GM06990 (cell line): ENCODE measurements around the gene TMEM272.

ENCODE experiments used
- DNase-seq: peaks from one replicate; pipeline ENCODE4 v3.0.0-alpha.2; 2011; ENCODE audit not compliant: insufficient read length; ENCODE audit errors: extremely low read depth
- H3K27me3 ChIP-seq: replicated peaks from 2 replicates; pipeline ENCODE4 v1.6.0; 2011; ENCODE audit warnings: low read length; ENCODE audit not compliant: control insufficient read depth, insufficient read depth
- H3K36me3 ChIP-seq: 2 replicates; pipeline ENCODE4 v1.5.1; 2011; ENCODE audit warnings: low read length; ENCODE audit not compliant: control insufficient read depth, insufficient read depth
- H3K4me3 ChIP-seq: replicated peaks from 2 replicates; pipeline ENCODE4 v1.5.1; 2011; ENCODE audit warnings: low read depth, mild to moderate bottlenecking, control low read depth, low read length
- TF ChIP-seq, protein P1 (sequence below): IDR thresholded peaks from 2 replicates; pipeline ENCODE4 v1.5.1; 2011; ENCODE audit warnings: low read length, control low read depth, mild to moderate bottlenecking, inconsistent platforms; ENCODE audit not compliant: insufficient read depth, poor library complexity, severe bottlenecking

Gene TMEM272

GRCh38 chr13:51834581-51835171 is 10.3 kb downstream of the TMEM272 start:
- Histone ChIP-seq H3K27me3 (no peaks in the 10 kb centered on the region), H3K36me3 (no peaks in the 10 kb centered on the region), H3K4me3 (no peak overlapping the region)
- TF ChIP-seq, protein P1, sequence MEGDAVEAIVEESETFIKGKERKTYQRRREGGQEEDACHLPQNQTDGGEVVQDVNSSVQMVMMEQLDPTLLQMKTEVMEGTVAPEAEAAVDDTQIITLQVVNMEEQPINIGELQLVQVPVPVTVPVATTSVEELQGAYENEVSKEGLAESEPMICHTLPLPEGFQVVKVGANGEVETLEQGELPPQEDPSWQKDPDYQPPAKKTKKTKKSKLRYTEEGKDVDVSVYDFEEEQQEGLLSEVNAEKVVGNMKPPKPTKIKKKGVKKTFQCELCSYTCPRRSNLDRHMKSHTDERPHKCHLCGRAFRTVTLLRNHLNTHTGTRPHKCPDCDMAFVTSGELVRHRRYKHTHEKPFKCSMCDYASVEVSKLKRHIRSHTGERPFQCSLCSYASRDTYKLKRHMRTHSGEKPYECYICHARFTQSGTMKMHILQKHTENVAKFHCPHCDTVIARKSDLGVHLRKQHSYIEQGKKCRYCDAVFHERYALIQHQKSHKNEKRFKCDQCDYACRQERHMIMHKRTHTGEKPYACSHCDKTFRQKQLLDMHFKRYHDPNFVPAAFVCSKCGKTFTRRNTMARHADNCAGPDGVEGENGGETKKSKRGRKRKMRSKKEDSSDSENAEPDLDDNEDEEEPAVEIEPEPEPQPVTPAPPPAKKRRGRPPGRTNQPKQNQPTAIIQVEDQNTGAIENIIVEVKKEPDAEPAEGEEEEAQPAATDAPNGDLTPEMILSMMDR, result no peak
- DNase-seq, result no peak

DNA sequence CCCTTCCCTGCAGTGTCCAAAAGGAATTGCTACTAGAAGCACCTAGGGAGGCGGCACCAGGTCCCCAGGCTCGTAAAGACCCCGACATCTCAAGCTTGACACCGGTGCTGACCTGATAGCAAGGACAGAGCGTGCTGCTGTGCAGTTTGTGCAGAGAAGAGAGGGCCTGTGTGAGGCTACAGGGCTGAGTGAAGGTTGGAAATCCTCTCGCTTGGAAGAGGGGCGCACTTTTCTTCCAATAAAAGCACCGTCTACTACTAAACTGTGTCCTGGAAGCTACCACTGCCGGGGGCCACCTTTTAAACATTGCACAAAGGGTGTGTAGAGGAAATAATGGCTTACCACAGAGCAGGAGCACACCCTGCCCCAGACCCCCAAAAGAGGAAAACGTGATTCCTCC is 11.0 kb downstream of the TMEM272 start:
- no peak overlapping the region for H3K4me3 ChIP-seq
- H3K36me3 ChIP-seq, result no peaks in the 10 kb centered on the region
- H3K27me3 ChIP-seq, result no peaks in the 10 kb centered on the region
- TF ChIP-seq, protein P1, result no peak
- DNase-seq, result no peak

GRCh38 chr13:51832471-51833152 is 12.4 kb downstream of the TMEM272 start:
- no peak for DNase-seq
- H3K27me3 ChIP-seq, result no peaks in the 10 kb centered on the region
- no peaks in the 10 kb centered on the region for H3K36me3 ChIP-seq
- no peak overlapping the region for H3K4me3 ChIP-seq
- TF ChIP-seq, protein P1, result peak; percentile 52

GRCh38 chr13:51831519-51831918 is 13.5 kb downstream of the TMEM272 start:
- Histone ChIP-seq H3K27me3 (no peaks in the 10 kb centered on the region), H3K4me3 (no peak overlapping the region), H3K36me3 (no peaks in the 10 kb centered on the region)
- DNase-seq, result no peak
- TF ChIP-seq, protein P1, result no peak

- DNase-seq, result no peak
- Histone ChIP-seq H3K4me3 (no peak overlapping the region), H3K36me3 (no peaks in the 10 kb centered on the region), H3K27me3 (no peaks in the 10 kb centered on the region; the same call in 1 of the 2 replicates)
- TF ChIP-seq, protein P1, result no peak
Measured at GRCh38 chr13:51829568-51829899, 15.4 kb downstream of the TMEM272 start.
